Endometrial microvascular endothelial cells (primary cell): Measurements from ENCODE around the gene OR51E2. TPM values are rescaled to one million over a fixed set of nuclear protein-coding genes. Genes with fewer than 3 reads are reported as not detected.
"Not testable (repeated sequence)": the region's sequence is repeated elsewhere in the genome, so short reads cannot be mapped to it uniquely, and the experiment has no call there.

Experiments
- in situ Hi-C: cut with HindIII; loops from 2 replicates; pipeline ENCODE4 v1.10.0; 2017; ENCODE audit warnings: low sequenced_read_pairs, low pct_unique_long_range_greater_than_20kb; ENCODE audit errors: inconsistent ontology term
- total RNA-seq: library from RNA; depleted of rRNA; stranded (reverse); fragments of >200 nt; gene quantifications from one replicate; pipeline ENCODE4 v1.2.3, GENCODE V29; 2015; ENCODE audit errors: inconsistent ontology term

Gene OR51E2
- not detected for total RNA-seq

GRCh38 chr11:4697585-4697984 is at the start of gene OR51E2:
Gene OR51E2 (minus strand): TSS chr11:4697853. CDS start chr11:4682711, 15,142 bp downstream.
- in situ Hi-C loops: no loop called here

- in situ Hi-C loops: no loop called here
These were observed 43.1 kb upstream of the OR51E2 start for GRCh38 chr11:4740735-4741134.

- in situ Hi-C loops: no loop called here
These were observed 29.5 kb upstream of the OR51E2 start for GRCh38 chr11:4727171-4727570.

- in situ Hi-C loops: not testable (repeated sequence)
These were observed 25.2 kb upstream of the OR51E2 start for GRCh38 chr11:4722616-4723534.

GRCh38 chr11:4714300-4714699 is 16.6 kb upstream of the OR51E2 start:
- in situ Hi-C loops: no loop called here

- in situ Hi-C loops: no loop called here
These were observed 15.6 kb upstream of the OR51E2 start for GRCh38 chr11:4713241-4713640.

- in situ Hi-C loops: no loop called here
These were observed 7.2 kb upstream of the OR51E2 start for GRCh38 chr11:4704790-4705334.

GRCh38 chr11:4704054-4704789 is 6.6 kb upstream of the OR51E2 start, which contains the start of gene MMP26:
Gene MMP26 (plus strand): TSS chr11:4704784.
- in situ Hi-C loops: no loop called here

- in situ Hi-C loops: no loop called here
These were observed 2.8 kb upstream of the OR51E2 start for GRCh38 chr11:4700436-4700820.

- in situ Hi-C loops: no loop called here
These were observed 2.2 kb upstream of the OR51E2 start for GRCh38 chr11:4699697-4700435.

- in situ Hi-C loops: no loop called here
These were observed 2.2 kb downstream of the OR51E2 start for GRCh38 chr11:4695442-4695841.

GRCh38 chr11:4684631-4685285 is 12.9 kb downstream of the OR51E2 start:
- in situ Hi-C loops: no loop called here

- in situ Hi-C loops: no loop called here
These were observed 14.8 kb downstream of the OR51E2 start for GRCh38 chr11:4682623-4683419.

- in situ Hi-C loops: no loop called here
These were observed 17.3 kb downstream of the OR51E2 start for GRCh38 chr11:4680341-4680740.

- in situ Hi-C loops: no loop called here
These were observed 19.7 kb downstream of the OR51E2 start for GRCh38 chr11:4677948-4678347.

- in situ Hi-C loops: no loop called here
These were observed 23.9 kb downstream of the OR51E2 start for GRCh38 chr11:4673781-4674180.

- in situ Hi-C loops: no loop called here
These were observed 25.2 kb downstream of the OR51E2 start for GRCh38 chr11:4672470-4672869.

GRCh38 chr11:4671741-4672140 is 25.9 kb downstream of the OR51E2 start:
- in situ Hi-C loops: no loop called here
